ENCODE data around the gene ERF.

- no peak for TF ChIP-seq EZH2phosphoT487 (IDR thresholded peaks at IDR 0.05)
- TF ChIP-seq CTCF (IDR thresholded peaks at IDR 0.05), result no peak
These were observed 3.2 kb downstream of the ERF start for GRCh38 chr19:42251572-42252358.
